Measurements from ENCODE around the gene DOCK3.

Gene DOCK3

GRCh38 chr3:50689558-50689957, 14.8 kb downstream of the DOCK3 start:
- H3K27ac ChIP-seq (ENCODE audit: low read length): no peak overlapping the region
- no peaks in the 10 kb centered on the region for H3K79me2 ChIP-seq (ENCODE audit: low read length)
- H3K27me3 ChIP-seq (replicated peaks; ENCODE audit: insufficient read depth, low read length): no peaks in the 10 kb centered on the region

DNA sequence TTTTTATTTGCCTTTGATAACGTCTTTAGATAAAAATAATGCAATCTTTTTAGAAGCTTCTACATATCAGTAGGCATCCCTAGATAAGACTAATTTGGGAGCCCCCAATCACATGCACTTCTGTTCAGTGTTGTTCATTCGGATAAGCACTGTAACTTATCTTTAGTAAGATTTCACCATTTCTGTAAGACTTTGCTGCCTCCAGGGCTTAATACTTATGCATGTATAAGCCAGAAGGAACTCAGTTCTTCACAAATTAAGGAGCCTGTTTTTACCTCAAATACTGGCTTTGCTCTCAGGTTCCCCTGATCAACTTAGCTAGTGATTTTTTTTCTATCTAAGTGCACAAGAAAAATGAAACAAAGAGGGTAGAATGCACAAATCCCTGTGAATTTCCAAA, 20.3 kb downstream of the DOCK3 start:
- no peak for DNase-seq
- H3K27ac ChIP-seq (ENCODE audit: low read length): no peak overlapping the region
- H3K4me3 ChIP-seq (ENCODE audit: low read length): no peak overlapping the region
- no peaks in the 10 kb centered on the region for H3F3A ChIP-seq (ENCODE audit: insufficient read depth, low read length)
- no peaks in the 10 kb centered on the region for H3K27me3 ChIP-seq (replicated peaks; ENCODE audit: insufficient read depth, low read length)
- no peaks in the 10 kb centered on the region for H3K79me2 ChIP-seq (ENCODE audit: low read length)
- H2AFZ ChIP-seq (ENCODE audit: low read length): no peak overlapping the region
- H3K4me1 ChIP-seq (ENCODE audit: low read length): no peaks in the 10 kb centered on the region
- H3K9me2 ChIP-seq (replicated peaks; ENCODE audit: insufficient read depth, low read length): no peaks in the 10 kb centered on the region
- H3K9me3 ChIP-seq (replicated peaks; ENCODE audit: insufficient read depth, low read length): no peaks in the 10 kb centered on the region
- no peak overlapping the region for H3K4me2 ChIP-seq (ENCODE audit: low read depth, low read length)
- TF ChIP-seq EZH2phosphoT487 (IDR thresholded peaks at IDR 0.05; ENCODE audit: low read length): no peak
- TF ChIP-seq EZH2 (optimal IDR thresholded peaks at IDR 0.05; ENCODE audit: low read depth, low read length): no peak
- TF ChIP-seq, protein P1, sequence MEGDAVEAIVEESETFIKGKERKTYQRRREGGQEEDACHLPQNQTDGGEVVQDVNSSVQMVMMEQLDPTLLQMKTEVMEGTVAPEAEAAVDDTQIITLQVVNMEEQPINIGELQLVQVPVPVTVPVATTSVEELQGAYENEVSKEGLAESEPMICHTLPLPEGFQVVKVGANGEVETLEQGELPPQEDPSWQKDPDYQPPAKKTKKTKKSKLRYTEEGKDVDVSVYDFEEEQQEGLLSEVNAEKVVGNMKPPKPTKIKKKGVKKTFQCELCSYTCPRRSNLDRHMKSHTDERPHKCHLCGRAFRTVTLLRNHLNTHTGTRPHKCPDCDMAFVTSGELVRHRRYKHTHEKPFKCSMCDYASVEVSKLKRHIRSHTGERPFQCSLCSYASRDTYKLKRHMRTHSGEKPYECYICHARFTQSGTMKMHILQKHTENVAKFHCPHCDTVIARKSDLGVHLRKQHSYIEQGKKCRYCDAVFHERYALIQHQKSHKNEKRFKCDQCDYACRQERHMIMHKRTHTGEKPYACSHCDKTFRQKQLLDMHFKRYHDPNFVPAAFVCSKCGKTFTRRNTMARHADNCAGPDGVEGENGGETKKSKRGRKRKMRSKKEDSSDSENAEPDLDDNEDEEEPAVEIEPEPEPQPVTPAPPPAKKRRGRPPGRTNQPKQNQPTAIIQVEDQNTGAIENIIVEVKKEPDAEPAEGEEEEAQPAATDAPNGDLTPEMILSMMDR (IDR thresholded peaks at IDR 0.05; ENCODE audit: low read length): no peak
- H4K20me1 ChIP-seq (ENCODE audit: insufficient read depth, low read length): no peaks in the 10 kb centered on the region
- H3K9ac ChIP-seq (ENCODE audit: low read length): no peak overlapping the region
- no peaks in the 10 kb centered on the region for H3K36me3 ChIP-seq (replicated peaks; ENCODE audit: insufficient read depth, low read length)

More at GRCh38 chr3:50689558-50689957, 14.8 kb downstream of the DOCK3 start:
- no peak overlapping the region for H2AFZ ChIP-seq (ENCODE audit: low read length)
- no peaks in the 10 kb centered on the region for H3K4me1 ChIP-seq (ENCODE audit: low read length)
- H3K9me2 ChIP-seq (replicated peaks; ENCODE audit: insufficient read depth, low read length): no peaks in the 10 kb centered on the region
- H3K4me3 ChIP-seq (ENCODE audit: low read length): no peak overlapping the region
- no peak for DNase-seq
- no peaks in the 10 kb centered on the region for H3K9me3 ChIP-seq (replicated peaks; ENCODE audit: insufficient read depth, low read length)
- H3K9ac ChIP-seq (ENCODE audit: low read length): no peak overlapping the region
- no peaks in the 10 kb centered on the region for H3F3A ChIP-seq (ENCODE audit: insufficient read depth, low read length)
- TF ChIP-seq, protein P1 (IDR thresholded peaks at IDR 0.05; ENCODE audit: low read length): no peak
- H3K4me2 ChIP-seq (ENCODE audit: low read depth, low read length): no peak overlapping the region
- no peaks in the 10 kb centered on the region for H4K20me1 ChIP-seq (ENCODE audit: insufficient read depth, low read length)
- H3K36me3 ChIP-seq (replicated peaks; ENCODE audit: insufficient read depth, low read length): no peaks in the 10 kb centered on the region

- no peaks in the 10 kb centered on the region for H3K79me2 ChIP-seq (ENCODE audit: low read length)
Measured at GRCh38 chr3:50696276-50696675, 21.5 kb downstream of the DOCK3 start.

More at GRCh38 chr3:50696276-50696675, 21.5 kb downstream of the DOCK3 start:
- Histone ChIP-seq H3K36me3 (replicated peaks; ENCODE audit: insufficient read depth, low read length) (no peaks in the 10 kb centered on the region), H3K9ac (ENCODE audit: low read length) (no peak overlapping the region), H3K4me2 (ENCODE audit: low read depth, low read length) (no peak overlapping the region), H3K27me3 (replicated peaks; ENCODE audit: insufficient read depth, low read length) (no peaks in the 10 kb centered on the region), H3F3A (ENCODE audit: insufficient read depth, low read length) (no peaks in the 10 kb centered on the region), H4K20me1 (ENCODE audit: insufficient read depth, low read length) (no peaks in the 10 kb centered on the region), H2AFZ (ENCODE audit: low read length) (no peak overlapping the region), H3K4me1 (ENCODE audit: low read length) (no peaks in the 10 kb centered on the region), H3K4me3 (ENCODE audit: low read length) (no peak overlapping the region), H3K27ac (ENCODE audit: low read length) (no peak overlapping the region), H3K9me2 (replicated peaks; ENCODE audit: insufficient read depth, low read length) (no peaks in the 10 kb centered on the region), H3K9me3 (replicated peaks; ENCODE audit: insufficient read depth, low read length) (no peaks in the 10 kb centered on the region)
- DNase-seq: no peak
- TF ChIP-seq EZH2phosphoT487 (IDR thresholded peaks at IDR 0.05; ENCODE audit: low read length): no peak
- TF ChIP-seq EZH2 (optimal IDR thresholded peaks at IDR 0.05; ENCODE audit: low read depth, low read length): no peak
- TF ChIP-seq, protein P1 (IDR thresholded peaks at IDR 0.05; ENCODE audit: low read length): no peak
